Smooth muscle cell (in vitro differentiated cells): ENCODE data around the gene MYH8. TPM values are rescaled to one million over a fixed set of nuclear protein-coding genes. Genes with fewer than 3 reads are reported as not detected.

ENCODE experiments used
- DNase-seq: peaks from one replicate; lab custom pipeline; 2025; ENCODE audit not compliant: unreplicated experiment; lab: John Stamatoyannopoulos, UW
- H2AFZ ChIP-seq: fragments of 200-600 bp; sonication (generic); 2 replicates; pipeline ENCODE4 v1.6.0; 2016; ENCODE audit warnings: antibody characterized with exemption, low read depth, mild to moderate bottlenecking
- H3F3A ChIP-seq: fragments of 200-600 bp; sonication (generic); 2 replicates; pipeline ENCODE4 v1.6.0; 2017; ENCODE audit warnings: antibody characterized with exemption, low read depth
- H3K27ac ChIP-seq: fragments of 200-600 bp; sonication (generic); 2 replicates; pipeline ENCODE4 v1.5.1; 2016; ENCODE audit warnings: low read depth, mild to moderate bottlenecking
- H3K27me3 ChIP-seq: fragments of 200-600 bp; sonication (generic); 2 replicates; pipeline ENCODE4 v1.6.1; 2016; ENCODE audit warnings: low read depth, mild to moderate bottlenecking
- H3K36me3 ChIP-seq: fragments of 200-600 bp; sonication (generic); 2 replicates; pipeline ENCODE4 v1.5.1; 2016; ENCODE audit warnings: low read depth
- H3K4me1 ChIP-seq: fragments of 200-600 bp; sonication (generic); 2 replicates; pipeline ENCODE4 v1.5.1; 2016; ENCODE audit warnings: low read depth
- H3K4me2 ChIP-seq: fragments of 200-600 bp; sonication (generic); 2 replicates; pipeline ENCODE4 v1.6.0; 2016; ENCODE audit warnings: mild to moderate bottlenecking
- H3K4me3 ChIP-seq: fragments of 200-600 bp; sonication (generic); 2 replicates; pipeline ENCODE4 v1.5.1; 2016; ENCODE audit warnings: mild to moderate bottlenecking
- H3K79me2 ChIP-seq: fragments of 200-600 bp; sonication (generic); 2 replicates; pipeline ENCODE4 v1.6.0; 2016; ENCODE audit warnings: low read depth, mild to moderate bottlenecking
- H3K9ac ChIP-seq: fragments of 200-600 bp; sonication (generic); 2 replicates; pipeline ENCODE4 v1.6.0; 2016; ENCODE audit warnings: low read depth
- H3K9me3 ChIP-seq: fragments of 200-600 bp; sonication (generic); replicated peaks from 2 replicates; pipeline ENCODE4 v1.5.1; 2016; ENCODE audit warnings: low read depth
- H4K20me1 ChIP-seq: fragments of 200-600 bp; sonication (generic); 2 replicates; pipeline ENCODE4 v1.6.0; 2016; ENCODE audit warnings: low read depth
- WGBS: methylation state at CpG from one replicate; pipeline ENCODE4 v1.1.7; 2016; ENCODE audit warnings: low lambda C conversion rate; 5-methylcytosine and 5-hydroxymethylcytosine counted together
- polyA plus RNA-seq: library from polyadenylated mRNA; unstranded; fragments of >200 nt; fragmentation: Nextera tagmentation; extraction: Ambion mirVana; gene quantifications from 2 replicates; pipeline ENCODE4 v1.2.1, GENCODE V29; 2016
- total RNA-seq: library from RNA; depleted of rRNA; stranded (reverse); fragments of >200 nt; gene quantifications from 2 replicates; pipeline ENCODE4 v1.2.3, GENCODE V29; 2014
- TF ChIP-seq, protein P1 (sequence below): fragments of 200-600 bp; sonication (generic); IDR thresholded peaks from 2 replicates; pipeline ENCODE4 v1.5.1; 2017; ENCODE audit warnings: borderline replicate concordance, mild to moderate bottlenecking, antibody characterized with exemption; ENCODE audit not compliant: insufficient read depth, poor library complexity, severe bottlenecking

MYH8 gene
- total and polyA plus RNA-seq, 2 experiments from 2014 or later = not detected

DNA sequence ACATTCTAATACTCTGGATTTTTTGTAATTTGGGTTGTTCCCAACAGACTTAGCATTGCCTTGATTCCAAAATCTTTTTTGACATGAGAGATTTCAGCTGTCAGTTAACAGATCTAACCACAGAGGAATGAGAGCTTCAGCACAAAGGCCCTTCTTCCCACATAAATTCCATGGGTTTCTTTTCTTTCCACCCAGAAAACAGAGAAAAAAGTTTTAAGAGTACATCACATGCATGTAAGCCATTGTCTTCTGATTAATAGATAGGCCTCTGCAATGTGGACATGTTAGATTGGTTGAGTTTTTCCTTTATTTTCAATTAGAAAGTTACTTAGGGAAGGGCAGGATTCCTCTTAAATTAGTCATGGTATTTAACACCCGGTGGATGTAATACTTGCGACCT, 939 bp downstream of the MYH8 start:
- Histone ChIP-seq H2AFZ (no peak overlapping the region), H3K79me2 (no peaks in the 10 kb centered on the region), H3K4me1 (no peaks in the 10 kb centered on the region), H3K9me3 (no peaks in the 10 kb centered on the region), H3K9ac (no peak overlapping the region), H3F3A (no peaks in the 10 kb centered on the region), H4K20me1 (no peaks in the 10 kb centered on the region), H3K27ac (no peak overlapping the region), H3K4me3 (no peak overlapping the region), H3K4me2 (no peak overlapping the region), H3K36me3 (no peaks in the 10 kb centered on the region), H3K27me3 (no peaks in the 10 kb centered on the region)
- no peak for DNase-seq
- WGBS = 46% methylated on average over 2 of the region's 2 CpGs
- TF ChIP-seq, protein P1, sequence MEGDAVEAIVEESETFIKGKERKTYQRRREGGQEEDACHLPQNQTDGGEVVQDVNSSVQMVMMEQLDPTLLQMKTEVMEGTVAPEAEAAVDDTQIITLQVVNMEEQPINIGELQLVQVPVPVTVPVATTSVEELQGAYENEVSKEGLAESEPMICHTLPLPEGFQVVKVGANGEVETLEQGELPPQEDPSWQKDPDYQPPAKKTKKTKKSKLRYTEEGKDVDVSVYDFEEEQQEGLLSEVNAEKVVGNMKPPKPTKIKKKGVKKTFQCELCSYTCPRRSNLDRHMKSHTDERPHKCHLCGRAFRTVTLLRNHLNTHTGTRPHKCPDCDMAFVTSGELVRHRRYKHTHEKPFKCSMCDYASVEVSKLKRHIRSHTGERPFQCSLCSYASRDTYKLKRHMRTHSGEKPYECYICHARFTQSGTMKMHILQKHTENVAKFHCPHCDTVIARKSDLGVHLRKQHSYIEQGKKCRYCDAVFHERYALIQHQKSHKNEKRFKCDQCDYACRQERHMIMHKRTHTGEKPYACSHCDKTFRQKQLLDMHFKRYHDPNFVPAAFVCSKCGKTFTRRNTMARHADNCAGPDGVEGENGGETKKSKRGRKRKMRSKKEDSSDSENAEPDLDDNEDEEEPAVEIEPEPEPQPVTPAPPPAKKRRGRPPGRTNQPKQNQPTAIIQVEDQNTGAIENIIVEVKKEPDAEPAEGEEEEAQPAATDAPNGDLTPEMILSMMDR = no peak

DNA sequence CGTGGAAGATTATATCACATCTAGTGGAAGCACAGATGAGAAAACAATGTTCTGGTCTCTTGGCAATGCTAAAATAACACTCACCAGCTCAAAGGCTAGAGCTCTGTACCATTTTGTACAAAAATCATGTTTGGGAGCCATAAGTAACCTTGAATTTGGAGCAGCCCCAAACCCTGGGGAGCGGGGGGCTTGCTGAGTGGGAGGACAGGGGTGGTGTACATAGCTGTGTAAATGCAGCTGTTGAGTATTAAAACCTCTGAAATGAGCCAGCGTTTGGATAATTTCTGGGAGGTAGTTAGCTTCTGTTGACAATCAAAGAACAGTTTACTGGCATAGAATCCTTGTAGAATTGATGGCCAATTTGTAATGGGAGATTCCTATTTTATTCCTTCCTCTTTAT, 4.3 kb downstream of the MYH8 start:
- no peak overlapping the region for H3K4me2 ChIP-seq

DNA sequence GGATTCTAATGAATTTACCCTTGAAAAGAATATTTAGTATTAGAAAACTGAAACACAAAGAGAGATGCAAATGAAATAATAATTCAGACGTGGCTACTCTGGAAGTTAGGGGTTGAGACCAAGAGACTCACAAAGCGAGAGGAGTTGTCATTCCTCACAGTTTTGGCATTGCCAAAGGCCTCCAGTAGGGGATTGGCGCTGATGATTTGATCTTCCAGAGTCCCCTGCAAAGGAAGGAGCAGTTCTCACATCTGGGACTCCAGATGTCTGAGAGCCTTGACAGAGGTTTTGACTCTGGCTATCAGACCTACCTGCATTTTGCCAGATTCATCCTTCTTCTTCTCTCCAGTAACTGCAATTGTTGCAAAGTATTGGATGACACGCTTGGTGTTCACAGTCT, 6.6 kb downstream of the MYH8 start:
- Histone ChIP-seq H3K36me3 (no peaks in the 10 kb centered on the region), H3K27me3 (no peaks in the 10 kb centered on the region), H3K9me3 (no peaks in the 10 kb centered on the region), H3K27ac (no peak overlapping the region), H4K20me1 (no peaks in the 10 kb centered on the region), H3K79me2 (no peaks in the 10 kb centered on the region), H3K4me1 (no peaks in the 10 kb centered on the region), H2AFZ (no peak overlapping the region), H3K9ac (no peak overlapping the region), H3K4me2 (no peak overlapping the region), H3F3A (no peaks in the 10 kb centered on the region), H3K4me3 (no peak overlapping the region)
- TF ChIP-seq, protein P1 = no peak
- no peak for DNase-seq
- WGBS = 69% methylated on average over 4 of the region's 4 CpGs

More for the DNA sequence above, 4.3 kb downstream of the MYH8 start:
- Histone ChIP-seq H2AFZ (no peak overlapping the region), H3K36me3 (no peaks in the 10 kb centered on the region), H4K20me1 (no peaks in the 10 kb centered on the region), H3F3A (no peaks in the 10 kb centered on the region), H3K9me3 (no peaks in the 10 kb centered on the region), H3K79me2 (no peaks in the 10 kb centered on the region), H3K4me1 (no peaks in the 10 kb centered on the region), H3K27ac (no peak overlapping the region), H3K9ac (no peak overlapping the region), H3K4me3 (no peak overlapping the region), H3K27me3 (no peaks in the 10 kb centered on the region)
- whole genome bisulfite sequencing = 90% methylated on average over 3 of the region's 3 CpGs
- TF ChIP-seq, protein P1 = no peak
- no peak for DNase-seq

DNA sequence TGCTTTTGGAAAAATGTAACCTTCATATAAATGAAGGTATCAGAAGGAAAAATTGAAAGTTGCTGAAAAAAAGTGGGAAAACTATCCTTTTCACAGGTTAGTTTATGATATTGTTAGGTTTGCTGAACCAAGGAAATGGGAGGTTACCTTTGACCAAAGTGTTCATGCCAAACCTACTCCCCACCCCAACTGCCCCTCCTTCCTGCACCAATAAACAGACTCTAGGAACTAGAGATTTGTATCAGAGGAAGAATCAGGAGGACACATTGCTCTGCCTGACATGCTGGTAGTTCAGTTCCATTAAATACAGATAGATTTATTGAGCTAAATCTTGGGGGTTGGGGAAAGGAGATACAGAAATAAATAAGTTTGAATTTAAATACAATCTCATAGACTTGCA, 18.2 kb downstream of the MYH8 start:
- no peak for DNase-seq
- H3K4me2 ChIP-seq = no peak overlapping the region
- no peaks in the 10 kb centered on the region for H3K27me3 ChIP-seq
- TF ChIP-seq, protein P1 = no peak
- H4K20me1 ChIP-seq = no peaks in the 10 kb centered on the region
- no peaks in the 10 kb centered on the region for H3K79me2 ChIP-seq
- H3K4me1 ChIP-seq = no peaks in the 10 kb centered on the region
- no peaks in the 10 kb centered on the region for H3K9me3 ChIP-seq
- H2AFZ ChIP-seq = no peak overlapping the region
- no peak overlapping the region for H3K4me3 ChIP-seq
- H3F3A ChIP-seq = no peaks in the 10 kb centered on the region
- no peak overlapping the region for H3K27ac ChIP-seq
- no peak overlapping the region for H3K9ac ChIP-seq
- no peaks in the 10 kb centered on the region for H3K36me3 ChIP-seq
